C4-2B (cell line): Measurements from ENCODE around the gene SLC16A13.

Source experiments
- H3K27ac ChIP-seq: fragments of 450-650 bp; 2 replicates; pipeline ENCODE4 v1.5.1; 2017
- ZFX ChIP-seq: fragments of 450-650 bp; IDR thresholded peaks from 2 replicates; pipeline ENCODE4 v1.6.1; 2017
- TF ChIP-seq, protein P1 (sequence below): fragments of 450-650 bp; conservative IDR thresholded peaks from 2 replicates; pipeline ENCODE4 v1.5.1; 2017; ENCODE audit warnings: mild to moderate bottlenecking

SLC16A13 gene

DNA sequence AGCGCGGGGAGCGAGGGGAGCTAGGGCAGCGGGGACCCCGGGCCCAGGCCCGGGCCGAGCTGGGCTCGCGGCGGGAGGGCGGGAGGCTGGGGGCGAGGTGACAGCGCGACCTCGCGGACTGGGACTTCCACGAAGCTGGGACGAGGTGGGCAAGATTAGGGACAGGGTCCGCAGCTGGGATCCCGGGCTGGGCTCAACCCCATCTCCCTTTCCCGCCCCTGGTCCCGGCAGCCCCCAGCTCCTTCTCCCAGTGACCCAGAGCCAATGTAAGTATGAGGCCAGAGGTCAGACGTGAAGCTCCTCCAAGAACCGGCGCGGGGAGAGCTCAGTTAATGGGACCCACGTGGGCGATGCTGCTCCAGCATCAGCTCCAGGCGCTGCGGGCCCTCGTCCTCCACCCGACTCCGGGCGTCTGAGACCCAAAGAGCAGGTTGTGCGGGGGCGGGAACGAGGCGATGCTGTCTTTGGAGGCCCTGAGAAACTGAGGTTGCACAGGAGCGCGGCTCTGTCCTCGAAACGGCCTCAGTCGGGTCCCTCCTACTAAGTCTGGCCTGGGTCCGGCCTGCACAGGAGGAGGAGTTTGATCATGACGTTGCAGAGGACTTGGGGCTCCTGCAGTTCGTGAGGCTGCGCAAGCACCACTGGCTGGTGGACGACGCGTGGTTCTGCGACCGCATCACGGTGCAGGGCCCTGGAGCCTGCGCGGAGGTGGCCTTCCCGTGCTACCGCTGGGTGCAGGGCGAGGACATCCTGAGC lies 39.4 kb upstream of the SLC16A13 start:
- no peak for TF ChIP-seq ZFX
- no peak overlapping the region for H3K27ac ChIP-seq

DNA sequence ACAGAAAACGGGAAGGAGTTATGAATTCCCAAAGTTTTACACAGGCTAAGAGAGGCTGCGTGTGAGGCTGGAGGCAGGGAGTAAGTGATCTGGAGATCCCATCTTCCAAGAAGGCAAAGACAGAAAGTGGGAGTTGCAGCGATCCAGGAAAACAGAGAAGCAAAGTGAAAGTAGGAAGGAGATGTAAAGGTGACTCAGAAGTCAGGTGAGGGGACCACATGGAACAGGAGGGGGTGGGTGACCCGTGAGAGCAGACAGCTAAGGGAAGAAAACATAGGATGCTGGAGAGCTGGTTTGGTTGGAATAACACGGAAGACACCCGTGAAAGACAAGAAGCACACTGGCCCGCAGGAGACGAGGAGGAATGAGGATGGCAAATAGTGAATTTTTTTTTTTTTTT lies 38.6 kb upstream of the SLC16A13 start:
- TF ChIP-seq, protein P1, sequence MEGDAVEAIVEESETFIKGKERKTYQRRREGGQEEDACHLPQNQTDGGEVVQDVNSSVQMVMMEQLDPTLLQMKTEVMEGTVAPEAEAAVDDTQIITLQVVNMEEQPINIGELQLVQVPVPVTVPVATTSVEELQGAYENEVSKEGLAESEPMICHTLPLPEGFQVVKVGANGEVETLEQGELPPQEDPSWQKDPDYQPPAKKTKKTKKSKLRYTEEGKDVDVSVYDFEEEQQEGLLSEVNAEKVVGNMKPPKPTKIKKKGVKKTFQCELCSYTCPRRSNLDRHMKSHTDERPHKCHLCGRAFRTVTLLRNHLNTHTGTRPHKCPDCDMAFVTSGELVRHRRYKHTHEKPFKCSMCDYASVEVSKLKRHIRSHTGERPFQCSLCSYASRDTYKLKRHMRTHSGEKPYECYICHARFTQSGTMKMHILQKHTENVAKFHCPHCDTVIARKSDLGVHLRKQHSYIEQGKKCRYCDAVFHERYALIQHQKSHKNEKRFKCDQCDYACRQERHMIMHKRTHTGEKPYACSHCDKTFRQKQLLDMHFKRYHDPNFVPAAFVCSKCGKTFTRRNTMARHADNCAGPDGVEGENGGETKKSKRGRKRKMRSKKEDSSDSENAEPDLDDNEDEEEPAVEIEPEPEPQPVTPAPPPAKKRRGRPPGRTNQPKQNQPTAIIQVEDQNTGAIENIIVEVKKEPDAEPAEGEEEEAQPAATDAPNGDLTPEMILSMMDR = no peak
- TF ChIP-seq ZFX = no peak
- no peak overlapping the region for H3K27ac ChIP-seq

DNA sequence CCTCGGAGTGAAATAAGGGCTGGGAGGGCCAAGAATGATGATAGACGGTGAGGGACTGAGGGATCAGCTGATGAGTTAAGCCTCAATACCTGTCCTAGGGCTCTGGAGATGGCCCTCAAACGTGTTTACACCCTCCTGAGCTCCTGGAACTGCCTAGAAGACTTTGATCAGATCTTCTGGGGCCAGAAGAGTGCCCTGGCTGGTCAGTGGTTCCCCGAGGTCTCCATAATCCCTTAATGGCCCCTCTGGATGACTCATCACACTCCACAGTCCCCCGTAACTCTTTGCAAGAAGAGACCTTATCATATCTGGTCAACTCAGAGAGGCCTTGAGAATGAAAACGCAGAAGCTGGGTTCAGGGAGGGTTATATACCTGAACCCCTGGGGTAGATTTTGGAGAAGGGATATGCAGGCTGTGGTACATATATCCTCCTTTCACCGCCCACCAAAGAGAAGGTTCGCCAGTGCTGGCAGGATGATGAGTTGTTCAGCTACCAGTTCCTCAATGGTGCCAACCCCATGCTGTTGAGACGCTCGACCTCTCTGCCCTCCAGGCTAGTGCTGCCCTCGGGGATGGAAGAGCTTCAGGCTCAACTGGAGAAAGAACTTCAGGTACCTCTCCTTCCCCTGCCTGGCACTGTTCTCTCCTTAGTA lies 36.8 kb upstream of the SLC16A13 start:
- H3K27ac ChIP-seq = no peak overlapping the region
- TF ChIP-seq, protein P1 = no peak
- TF ChIP-seq ZFX = no peak

DNA sequence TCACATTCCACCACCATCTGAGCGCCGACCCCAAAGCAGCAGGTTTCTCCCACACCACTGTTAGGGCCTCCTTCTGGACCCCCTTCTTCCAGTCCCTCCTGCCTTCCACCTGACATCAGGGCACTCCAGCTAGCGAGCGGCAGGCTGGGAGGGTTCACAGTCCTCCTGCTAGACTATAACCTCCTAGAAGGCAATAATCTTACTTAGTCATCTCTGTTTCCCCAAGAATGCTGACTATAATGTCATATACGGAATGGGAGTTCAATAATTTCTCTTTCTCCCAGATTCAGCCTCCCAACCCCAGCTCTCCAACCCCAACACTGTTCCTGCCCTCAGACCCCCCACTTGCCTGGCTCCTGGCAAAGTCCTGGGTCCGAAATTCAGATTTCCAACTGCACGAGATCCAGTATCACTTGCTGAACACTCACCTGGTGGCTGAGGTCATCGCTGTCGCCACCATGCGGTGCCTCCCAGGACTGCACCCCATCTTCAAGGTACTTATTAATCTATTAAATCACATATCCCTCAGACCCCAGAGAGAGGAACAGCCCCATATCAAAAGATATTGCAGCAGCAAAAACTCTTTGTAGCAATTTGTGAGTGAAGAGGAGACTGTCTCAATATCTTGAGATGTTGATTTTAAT lies 34.4 kb upstream of the SLC16A13 start:
- no peak overlapping the region for H3K27ac ChIP-seq
- TF ChIP-seq, protein P1 = peak; percentile 89
- TF ChIP-seq ZFX = no peak

DNA sequence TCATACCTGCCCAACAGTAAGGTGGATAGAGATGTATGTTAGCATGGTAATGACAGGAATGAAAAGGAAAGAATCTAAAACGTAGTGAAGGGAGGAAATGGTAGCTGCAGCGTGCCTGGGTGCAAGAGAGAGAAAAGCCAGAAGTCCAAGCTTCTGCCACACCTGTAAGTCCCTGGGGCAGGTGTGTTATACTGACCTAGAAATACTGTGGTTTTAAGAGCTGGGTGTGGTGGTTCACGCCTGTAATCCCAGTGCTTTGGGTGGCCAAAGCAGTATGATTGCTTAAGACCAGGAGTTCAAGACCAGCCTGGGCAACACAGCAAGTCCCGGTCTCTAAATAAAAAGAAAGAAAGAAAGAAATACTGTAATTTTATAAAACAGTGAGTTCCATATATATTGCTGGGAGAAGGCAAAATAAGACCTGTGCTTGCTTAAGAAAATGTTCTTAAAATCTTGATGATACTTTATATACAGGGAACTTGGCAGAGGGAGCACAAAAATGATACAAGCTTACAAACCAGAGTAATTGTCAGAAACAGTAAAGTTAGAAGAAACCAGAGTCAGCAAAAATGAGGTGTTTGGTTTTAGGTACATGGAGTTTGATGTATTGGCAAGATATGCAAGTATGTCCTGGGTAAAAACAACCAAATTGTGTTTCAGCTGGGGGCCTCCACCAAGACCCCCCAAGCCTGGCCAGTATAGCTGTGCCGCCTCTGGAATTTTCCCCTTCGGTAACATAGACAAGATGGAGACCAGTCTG lies 33.3 kb upstream of the SLC16A13 start:
- H3K27ac ChIP-seq = no peak overlapping the region
- TF ChIP-seq, protein P1 = no peak
- no peak for TF ChIP-seq ZFX

DNA sequence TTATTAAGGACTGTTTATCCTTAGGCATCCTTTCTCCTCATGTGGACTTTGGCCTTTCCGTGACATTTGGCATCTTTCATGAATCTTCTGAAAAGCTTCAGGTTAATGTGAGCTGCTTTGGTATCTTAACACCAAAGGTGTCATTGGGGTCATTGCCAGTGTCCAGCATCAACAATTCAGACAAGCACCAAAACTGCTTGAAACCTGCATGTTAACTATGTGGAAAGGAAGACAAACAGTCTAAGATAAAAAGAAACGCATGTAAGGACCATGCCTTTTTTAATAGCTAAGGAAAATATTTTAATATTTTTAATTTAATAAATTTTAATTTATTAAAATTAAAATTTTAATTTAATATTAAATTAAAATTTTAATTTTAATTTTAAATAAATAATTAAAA lies 32.1 kb upstream of the SLC16A13 start:
- TF ChIP-seq ZFX = no peak
- TF ChIP-seq, protein P1 = no peak
- H3K27ac ChIP-seq = no peak overlapping the region

DNA sequence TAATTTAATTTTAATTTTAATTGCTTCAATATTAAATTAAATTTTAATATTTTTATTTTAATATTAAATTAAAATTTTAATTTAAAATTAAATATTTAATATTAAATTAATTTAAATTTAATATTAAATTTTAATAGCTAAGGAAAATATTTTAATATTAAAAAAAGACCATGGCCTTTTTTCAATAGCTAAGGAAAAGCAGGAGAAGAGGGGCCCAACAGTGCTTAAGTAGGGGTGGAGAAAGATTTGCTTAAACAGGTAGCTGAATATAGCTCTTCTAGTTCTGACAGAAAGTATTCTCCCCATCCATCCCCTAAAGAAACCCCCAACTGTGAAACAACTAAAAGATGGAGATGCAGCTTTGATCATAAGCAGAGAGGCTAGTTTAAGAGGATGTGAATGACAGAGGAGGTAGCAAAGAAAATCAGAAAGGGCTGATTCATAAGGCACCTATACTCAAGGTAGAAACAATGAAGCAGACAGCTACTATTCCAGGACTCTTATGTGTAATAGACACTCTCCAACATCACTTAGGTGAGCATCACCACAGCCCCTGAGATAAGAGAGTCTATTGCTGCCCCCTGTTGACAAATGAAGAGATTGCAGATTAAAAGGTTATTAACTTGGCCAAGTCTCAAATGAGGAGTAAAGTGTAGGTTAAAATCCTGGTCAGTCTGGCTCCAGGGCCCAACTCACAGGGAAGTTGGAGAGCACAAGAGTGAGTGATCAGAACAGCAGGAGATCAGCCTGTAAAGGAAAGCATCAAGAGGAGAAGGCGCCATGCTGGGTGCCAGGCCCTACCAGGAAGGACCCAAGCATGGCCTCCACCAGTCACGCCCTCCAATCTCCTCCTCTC lies 31.2 kb upstream of the SLC16A13 start:
- TF ChIP-seq ZFX = no peak
- TF ChIP-seq, protein P1 = peak; percentile 84
- peak overlapping the region; percentile 25 for H3K27ac ChIP-seq
